HEK293 (cell line): ENCODE measurements around the gene SH2D2A.

Source experiments
- CTCF ChIA-PET: fragments of 350-600 bp; formaldehyde crosslinking; extraction: SDS; loops from one replicate; lab custom pipeline; 2021; ENCODE audit warnings: antibody characterized with exemption; lab: Yijun Ruan, JAX
- POLR2A ChIA-PET: fragments of 300-600 bp; formaldehyde crosslinking; extraction: SDS; loops from one replicate; lab custom pipeline; 2020; ENCODE audit warnings: antibody characterized with exemption, inconsistent platforms; lab: Yijun Ruan, JAX
- H3K27ac ChIP-seq: fragments of 200-500 bp; sonication (Bioruptor generic); 2 replicates; pipeline ENCODE4 v1.5.1; 2014; ENCODE audit warnings: low read depth, low read length, control low read depth, inconsistent platforms; ENCODE audit errors: extremely low read depth
- H3K36me3 ChIP-seq, 2 experiments: fragments of 200-500 bp in 1 of 2; sonication (Bioruptor generic) in 1 of 2; 1 replicate in 1 of 2; 2 replicates in 1 of 2; pipeline ENCODE4 v1.5.1; 2014 to 2017; ENCODE audit warnings: inconsistent platforms in 2 of 2, low read length in 2 of 2; ENCODE audit not compliant: control insufficient read depth in 2 of 2, insufficient read depth in 1 of 2
- H3K4me1 ChIP-seq: fragments of 200-500 bp; sonication (Bioruptor generic); 2 replicates; pipeline ENCODE4 v1.5.1; 2014; ENCODE audit warnings: mild to moderate bottlenecking, low read length, inconsistent platforms; ENCODE audit not compliant: control insufficient read depth, insufficient read depth
- H3K4me3 ChIP-seq: 2 replicates; pipeline ENCODE4 v1.5.1; 2011; ENCODE audit warnings: low read depth, mild to moderate bottlenecking, control low read depth, low read length, moderate library complexity
- H3K9me3 ChIP-seq: fragments of 200-500 bp; sonication (Bioruptor generic); 2 replicates; pipeline ENCODE4 v1.5.1; 2014; ENCODE audit warnings: low read depth, low read length, inconsistent platforms; ENCODE audit not compliant: control insufficient read depth, insufficient read depth
- ATF2 ChIP-seq: fragments of 450-650 bp; formaldehyde crosslinking; IDR thresholded peaks from 2 replicates; pipeline ENCODE4 v1.5.1; 2016; ENCODE audit warnings: missing biosample characterization, missing genetic modification characterization, low read depth
- CTCF ChIP-seq: fragments of 450-650 bp; formaldehyde crosslinking; IDR thresholded peaks from 2 replicates; pipeline ENCODE4 v1.5.1; 2016; ENCODE audit warnings: missing biosample characterization, missing genetic modification characterization
- HOXC10 ChIP-seq: sonication (generic); formaldehyde crosslinking; IDR thresholded peaks from 2 replicates; pipeline ENCODE4 v1.8.1; 2023; ENCODE audit warnings: mild to moderate bottlenecking, missing genetic modification reagents
- KLF16 ChIP-seq: fragments of 450-650 bp; formaldehyde crosslinking; IDR thresholded peaks from 2 replicates; pipeline ENCODE4 v1.5.1; 2017; ENCODE audit warnings: missing biosample characterization, missing genetic modification characterization
- SALL2 ChIP-seq: fragments of 450-650 bp; formaldehyde crosslinking; IDR thresholded peaks from 2 replicates; pipeline ENCODE4 v1.5.0; 2017; ENCODE audit warnings: missing biosample characterization, mild to moderate bottlenecking, missing genetic modification characterization, borderline replicate concordance
- ZBTB48 ChIP-seq: fragments of 450-650 bp; formaldehyde crosslinking; IDR thresholded peaks from 2 replicates; pipeline ENCODE4 v1.5.1; 2016; ENCODE audit warnings: missing biosample characterization, missing genetic modification characterization
- ZNF175 ChIP-seq: fragments of 450-650 bp; formaldehyde crosslinking; IDR thresholded peaks from 2 replicates; pipeline ENCODE4 v1.5.1; 2016; ENCODE audit warnings: missing biosample characterization, missing genetic modification characterization
- ZNF311 ChIP-seq: fragments of 450-650 bp; formaldehyde crosslinking; IDR thresholded peaks from 2 replicates; pipeline ENCODE4 v1.5.1; 2017; ENCODE audit warnings: missing biosample characterization, missing genetic modification characterization, borderline replicate concordance
- ZNF580 ChIP-seq: fragments of 450-650 bp; formaldehyde crosslinking; IDR thresholded peaks from 2 replicates; pipeline ENCODE4 v1.5.1; 2016; ENCODE audit warnings: missing biosample characterization, missing genetic modification characterization
- ZNF623 ChIP-seq: fragments of 450-650 bp; formaldehyde crosslinking; IDR thresholded peaks from 2 replicates; pipeline ENCODE4 v1.5.1; 2016; ENCODE audit warnings: missing biosample characterization, missing genetic modification characterization
- ZNF654 ChIP-seq: fragments of 450-650 bp; formaldehyde crosslinking; IDR thresholded peaks from 2 replicates; pipeline ENCODE4 v1.5.1; 2016; ENCODE audit warnings: low read depth, missing biosample characterization, missing genetic modification characterization
- ZSCAN4 ChIP-seq: fragments of 450-650 bp; formaldehyde crosslinking; IDR thresholded peaks from 2 replicates; pipeline ENCODE4 v1.5.1; 2017; ENCODE audit warnings: missing biosample characterization, missing genetic modification characterization

The SH2D2A gene

GRCh38 chr1:156865865-156866248 lies 49.2 kb upstream of the SH2D2A start:
- H3K4me3 ChIP-seq, result no peak overlapping the region
- H3K36me3 ChIP-seq, result no peaks in the 10 kb centered on the region
- ChIA-PET CTCF (interaction anchor here (0.6 to 2.5 kb wide), 3 partner anchors 8 to 206 kb away, joined by 3 to 19 read pairs (median 3); no protein-coding TSS in a partner anchor), POLR2A (no interaction called here)
- TF ChIP-seq ZNF580, result peak; percentile 49; the same call in 1 of the 2 replicates
- peak; percentile 63; the same call in 1 of the 2 replicates for TF ChIP-seq ATF2
- no peak for TF ChIP-seq SALL2 (tag by site-specific recombination)
- TF ChIP-seq ZNF654 (tag by site-specific recombination), result no peak
- H3K9me3 ChIP-seq, result no peaks in the 10 kb centered on the region
- no peak overlapping the region for H3K27ac ChIP-seq
- H3K4me1 ChIP-seq, result no peaks in the 10 kb centered on the region

GRCh38 chr1:156865258-156865657 lies 48.6 kb upstream of the SH2D2A start:
- Histone ChIP-seq H3K4me3 (no peak overlapping the region), H3K27ac (no peak overlapping the region), H3K36me3 (no peaks in the 10 kb centered on the region), H3K4me1 (peaks cover 1% of the 10 kb centered on the region; the same call in 1 of the 2 replicates), H3K9me3 (no peaks in the 10 kb centered on the region)
- no peak for TF ChIP-seq ZNF311 (tag by site-specific recombination)
- ChIA-PET CTCF (interaction anchor here (0.6 to 2.5 kb wide), 4 partner anchors 7 to 29 kb away, joined by 3 to 19 read pairs (median 8); no protein-coding TSS in a partner anchor), POLR2A (no interaction called here)

- Histone ChIP-seq H3K27ac (no peak overlapping the region), H3K4me1 (peaks cover 2% of the 10 kb centered on the region; the same call in 1 of the 2 replicates), H3K36me3 (no peaks in the 10 kb centered on the region), H3K9me3 (no peaks in the 10 kb centered on the region), H3K4me3 (no peak overlapping the region)
- ChIA-PET CTCF (interaction anchor here (1.5 to 2.5 kb wide), 3 partner anchors 25 to 28 kb away, joined by 3 to 19 read pairs (median 13); no protein-coding TSS in a partner anchor), POLR2A (no interaction called here)
- TF ChIP-seq HOXC10 (CRISPR knock-in tag) (no peak), CTCF (peak; percentile 38; the same call in 1 of the 2 replicates), ZNF623 (tag by site-specific recombination) (no peak), ZNF175 (tag by site-specific recombination) (no peak), ZBTB48 (tag by site-specific recombination) (0 out of 2 replicates have a peak, but pooled peaks have one; percentile 20)
Observed at GRCh38 chr1:156864796-156865195, 48.1 kb upstream of the SH2D2A start.

- H3K36me3 ChIP-seq, result no peaks in the 10 kb centered on the region
- peaks cover 2% of the 10 kb centered on the region; the same call in 1 of the 2 replicates for H3K4me1 ChIP-seq
- H3K27ac ChIP-seq, result no peak overlapping the region
- CTCF ChIA-PET, result interaction anchor here (0.7 to 6.4 kb wide), 6 partner anchors 27 to 236 kb away, joined by 3 to 86 read pairs (median 11); no protein-coding TSS in a partner anchor
- H3K9me3 ChIP-seq, result no peaks in the 10 kb centered on the region
- TF ChIP-seq ZSCAN4 (0 out of 2 replicates have a peak, but pooled peaks have one; percentile 30), KLF16 (tag by site-specific recombination) (no peak)
- TF ChIP-seq, all 188 proteins: peak for 1
- H3K4me3 ChIP-seq, result no peak overlapping the region
- POLR2A ChIA-PET, result no interaction called here
Observed at GRCh38 chr1:156863631-156864030, 47.0 kb upstream of the SH2D2A start.
